Stimulated activated CD8-positive, alpha-beta memory T cell treated with anti-CD3 and anti-CD28 coated beads, Interleukin-15, amount 100 ng/mL, for 48 hours (primary cell): ENCODE measurements around the gene CTNNA2.

Source experiments
- DNase-seq, 2 donors: peaks; one replicate each; pipeline ENCODE4 v3.0.0-alpha.2; 2020; ENCODE audit warnings: low read depth in 2 of 2

The CTNNA2 gene

DNA sequence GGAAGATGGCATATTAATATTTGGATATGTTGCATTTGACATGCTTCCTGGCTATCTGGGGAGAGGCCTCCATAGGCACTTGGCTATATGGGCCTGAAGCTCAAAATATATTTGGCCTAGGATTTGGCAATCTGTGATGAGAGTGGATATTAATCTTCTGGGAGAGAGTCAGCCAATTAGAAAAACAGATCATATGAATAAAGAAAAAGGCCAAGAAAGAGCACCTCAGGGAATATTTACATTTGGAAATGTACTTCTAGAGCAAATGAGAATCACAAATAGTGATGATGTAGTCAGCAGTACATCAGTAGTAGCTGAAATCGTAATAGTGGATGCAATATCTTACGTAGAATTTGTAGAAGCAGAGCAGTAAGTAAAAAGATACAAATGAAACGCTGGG lies 277.0 kb downstream of the CTNNA2 start:
- DNase-seq, result no peak

DNA sequence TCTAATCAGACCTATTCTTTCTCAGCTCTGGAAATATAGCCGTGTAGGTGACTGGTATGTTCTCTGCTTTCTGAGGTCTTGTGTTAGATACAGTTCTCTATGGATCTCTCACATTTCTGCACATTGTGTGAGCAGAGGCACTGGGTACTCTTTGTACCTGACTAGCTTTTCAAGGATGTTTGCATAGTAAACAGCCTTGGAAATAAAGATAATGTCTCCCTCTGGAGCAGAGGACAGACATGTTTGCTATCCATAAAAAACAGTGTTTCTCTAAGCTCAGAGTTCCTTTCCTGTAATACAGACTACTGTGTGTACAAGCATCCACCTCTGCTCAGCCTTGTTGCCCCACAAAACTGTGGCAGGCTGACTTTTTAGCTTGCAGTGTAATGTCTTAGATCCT lies 279.2 kb downstream of the CTNNA2 start:
- DNase-seq, result no peak

DNA sequence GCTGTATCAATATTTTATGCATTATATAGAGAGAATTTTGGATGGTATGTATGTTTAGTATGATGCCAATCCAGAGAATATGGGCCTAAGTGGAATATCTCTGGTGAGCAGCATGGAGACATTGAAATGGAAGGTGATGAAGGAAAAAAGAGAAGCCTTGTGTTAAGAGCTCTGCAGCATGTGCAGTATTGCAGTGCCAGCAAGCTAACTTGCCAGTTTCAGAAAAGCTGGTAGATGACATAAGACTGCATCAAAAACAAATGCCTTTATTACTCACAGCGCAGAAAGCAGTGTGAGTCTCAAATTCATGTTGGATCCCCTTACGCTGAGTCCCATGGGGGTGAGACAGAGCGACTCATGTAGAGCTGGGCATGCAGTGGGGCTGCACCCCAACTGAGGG lies 280.2 kb downstream of the CTNNA2 start:
- no peak for DNase-seq

DNA sequence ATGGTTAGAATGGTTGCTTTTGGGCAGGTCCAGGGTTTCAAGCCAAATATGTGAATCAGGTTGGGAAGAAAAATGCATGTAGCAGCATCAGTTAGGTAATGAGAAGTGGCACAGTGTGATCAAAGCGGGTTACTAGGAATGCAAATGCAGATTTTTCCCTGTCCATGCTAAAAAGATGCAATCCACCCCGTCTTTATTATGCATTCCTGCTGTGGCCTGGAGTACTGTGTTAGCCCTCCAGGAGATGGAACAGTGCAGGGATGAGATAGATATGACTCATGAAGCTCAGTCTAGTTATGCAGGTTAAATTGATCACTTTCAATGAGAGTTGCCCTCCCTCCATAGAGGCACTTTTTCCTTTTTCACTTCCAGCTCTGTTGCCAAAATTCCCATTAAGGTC lies 283.8 kb downstream of the CTNNA2 start:
- DNase-seq, result no peak

DNA sequence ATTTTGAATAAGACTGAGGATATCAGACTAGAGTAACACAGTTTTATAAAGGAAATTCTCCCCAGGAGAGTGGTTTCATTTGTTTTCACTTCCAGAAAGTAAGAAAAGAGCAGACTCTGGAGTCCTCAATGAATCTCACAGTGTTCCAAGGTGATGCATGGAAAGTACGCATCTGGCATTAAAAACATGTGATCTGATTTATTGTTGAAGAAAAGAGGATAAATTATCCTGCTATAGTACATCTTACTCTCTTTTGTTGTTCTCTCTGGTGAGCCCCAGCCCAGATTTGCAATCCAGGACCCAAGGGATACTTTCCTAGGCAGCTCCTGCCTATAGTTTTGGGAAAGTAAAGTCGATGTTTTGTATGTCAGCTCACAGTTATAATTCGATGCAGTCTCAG lies 285.9 kb downstream of the CTNNA2 start:
- no peak for DNase-seq

DNA sequence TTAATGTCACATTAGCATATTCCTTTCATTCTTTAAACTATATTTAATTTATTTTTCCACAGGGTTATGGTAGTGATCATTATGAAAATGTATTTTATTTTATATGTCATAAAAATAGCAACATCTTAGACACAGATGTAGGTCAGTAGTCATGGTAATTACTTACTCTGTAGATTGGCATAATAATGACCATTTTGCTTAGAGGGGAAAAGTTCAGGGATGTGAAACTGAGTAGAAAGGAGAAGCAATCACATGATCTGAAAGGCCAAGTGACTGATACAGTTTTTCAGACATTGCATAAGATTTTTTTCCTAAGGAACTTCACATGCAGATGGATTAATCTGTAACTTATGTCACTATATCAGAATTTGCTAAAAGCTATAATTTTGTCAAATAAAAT lies 286.9 kb downstream of the CTNNA2 start:
- DNase-seq, result no peak

DNA sequence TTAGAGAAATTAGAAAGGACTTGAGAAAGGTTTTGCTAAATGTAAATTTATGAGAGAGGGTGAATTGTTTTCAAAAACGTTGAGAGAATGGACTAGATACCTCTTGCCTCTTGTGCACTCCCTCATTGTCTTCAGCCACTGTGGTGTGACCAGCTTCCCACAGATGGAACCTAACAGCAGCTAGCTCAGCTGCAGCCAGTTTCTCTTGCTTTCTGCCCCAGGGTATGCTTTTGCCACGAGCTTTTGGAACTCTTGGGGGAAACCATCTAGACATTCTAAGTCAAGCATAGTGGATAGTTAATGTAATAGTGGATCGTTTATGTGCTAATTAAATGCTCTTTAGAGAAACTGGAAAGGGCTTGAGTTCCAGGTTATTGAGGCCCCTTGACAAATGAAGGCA lies 288.2 kb downstream of the CTNNA2 start:
- DNase-seq, result no peak

DNA sequence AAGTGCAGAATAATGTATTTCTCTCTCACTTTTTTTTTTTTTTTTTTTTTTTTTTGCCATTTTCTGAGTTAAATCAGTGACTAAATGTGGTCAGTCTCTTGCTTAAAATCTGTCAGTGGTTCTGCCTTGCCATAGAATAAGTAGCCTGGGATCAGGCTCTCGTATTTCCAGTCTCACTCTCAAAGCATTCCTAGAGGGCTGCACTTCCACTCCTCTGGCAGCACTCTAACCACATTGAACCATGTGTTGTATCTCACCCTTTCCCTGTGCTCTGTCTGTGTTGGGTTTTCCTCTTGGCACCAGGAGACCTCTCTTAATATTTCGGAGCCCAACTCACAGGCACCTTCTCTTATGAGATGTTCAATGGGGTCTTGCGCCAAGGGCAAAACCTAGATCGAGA lies 304.4 kb downstream of the CTNNA2 start:
- DNase-seq, result no peak

DNA sequence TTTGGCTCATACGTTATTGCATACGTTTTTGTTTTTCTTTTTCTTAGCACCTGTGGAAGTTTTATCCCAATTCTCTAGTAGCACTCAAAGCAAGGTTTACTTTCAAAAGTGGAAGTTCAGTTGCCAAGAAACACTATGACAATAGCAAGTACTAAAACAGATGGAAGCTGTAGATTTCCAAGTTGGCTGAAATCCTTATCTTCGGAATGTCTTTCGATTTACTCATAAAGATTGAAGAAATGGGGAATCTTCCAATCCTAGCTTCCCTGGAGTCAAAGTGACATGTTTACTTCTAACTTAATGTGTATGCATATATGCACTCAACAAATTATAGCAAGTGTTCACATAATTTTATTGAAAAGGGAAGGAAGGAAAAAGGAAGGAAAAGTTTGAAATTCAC lies 307.4 kb downstream of the CTNNA2 start:
- no peak for DNase-seq

DNA sequence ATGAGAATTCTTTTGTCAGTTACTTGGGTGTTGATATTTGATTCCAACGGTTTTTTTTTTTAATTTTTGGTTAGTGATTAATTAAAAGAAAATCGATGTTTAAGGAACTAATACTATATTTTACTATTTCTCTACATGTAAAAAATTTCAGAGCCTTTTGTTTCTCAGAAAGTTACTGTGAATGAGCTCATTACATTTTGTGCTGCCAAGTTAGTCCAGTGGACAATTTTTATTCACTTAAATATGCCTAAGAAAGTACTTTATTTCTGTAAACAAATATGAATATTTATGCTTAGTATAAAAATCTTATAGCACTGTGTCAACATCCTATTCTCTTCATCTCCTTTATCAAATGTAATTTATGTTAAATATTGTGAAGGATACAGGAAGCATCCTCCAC lies 309.3 kb downstream of the CTNNA2 start:
- no peak for DNase-seq

DNA sequence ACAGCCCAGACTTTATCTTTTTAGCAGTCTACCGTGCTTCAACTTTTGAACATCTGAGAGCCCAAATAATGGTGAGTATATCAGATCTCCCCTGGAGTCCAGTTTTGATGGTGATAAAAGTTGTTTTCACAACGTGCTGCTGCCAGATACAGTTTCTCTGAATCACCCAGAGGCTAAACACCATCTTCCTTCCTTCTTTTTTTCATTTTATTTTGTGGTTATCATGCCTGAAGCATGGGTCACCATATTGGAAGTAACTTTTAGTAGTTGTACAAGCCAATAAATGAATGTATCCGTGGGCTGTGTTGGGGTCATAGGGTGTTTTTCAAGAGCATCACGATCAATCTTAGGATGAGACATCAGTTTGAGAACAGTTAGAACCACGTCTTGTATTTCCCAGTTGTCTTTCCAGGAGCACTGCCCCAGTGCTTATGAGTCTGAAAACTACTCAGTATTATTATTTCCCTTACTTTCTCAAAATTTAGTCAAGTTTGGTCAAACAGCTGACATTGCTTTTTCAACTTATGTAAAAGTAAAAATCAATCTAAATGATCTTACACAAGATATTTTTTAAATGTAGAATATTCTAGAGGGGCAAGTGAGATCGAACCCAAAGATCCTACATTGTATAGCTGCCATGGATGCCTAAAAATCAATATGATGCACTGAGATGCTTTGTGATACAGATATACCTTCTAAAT lies 311.4 kb downstream of the CTNNA2 start:
- DNase-seq, result no peak

DNA sequence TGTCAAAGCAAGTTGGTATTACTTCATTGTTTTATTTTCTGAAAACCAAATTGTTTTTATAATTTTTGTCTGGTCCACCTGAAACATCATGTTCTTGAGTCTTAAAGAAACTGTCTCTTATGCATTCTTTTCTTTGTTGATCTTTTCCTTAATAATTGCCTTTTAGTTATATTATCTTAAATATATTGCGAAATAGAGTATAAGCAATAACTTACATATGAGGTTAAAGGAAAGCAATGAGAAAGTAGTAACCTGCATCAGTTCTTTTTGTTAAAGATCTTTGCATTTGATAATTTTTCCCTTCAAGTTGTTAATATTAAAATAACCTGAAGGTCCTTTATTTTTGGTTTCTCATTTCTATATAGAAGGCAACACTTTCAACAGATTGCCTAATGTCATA lies 315.0 kb downstream of the CTNNA2 start:
- DNase-seq, result no peak

DNA sequence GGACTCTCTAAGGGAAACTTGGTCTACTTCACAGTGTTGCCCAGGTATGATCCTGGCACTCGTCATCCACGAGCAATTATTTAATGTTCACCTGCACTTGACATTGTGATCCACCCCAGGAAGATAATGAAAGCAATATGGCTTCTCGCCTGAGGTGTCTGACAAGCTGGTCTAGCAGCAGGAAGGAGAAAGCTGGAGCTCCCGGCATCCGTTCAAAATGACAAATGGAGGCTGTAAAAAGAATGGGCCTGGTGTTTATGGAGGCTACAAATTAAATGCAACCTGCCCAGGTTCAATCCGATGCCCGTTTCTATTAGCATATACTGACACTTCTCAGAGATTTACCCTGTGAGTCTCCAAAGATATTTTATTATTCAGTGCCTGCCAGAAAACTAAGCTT lies 317.6 kb downstream of the CTNNA2 start:
- no peak for DNase-seq

DNA sequence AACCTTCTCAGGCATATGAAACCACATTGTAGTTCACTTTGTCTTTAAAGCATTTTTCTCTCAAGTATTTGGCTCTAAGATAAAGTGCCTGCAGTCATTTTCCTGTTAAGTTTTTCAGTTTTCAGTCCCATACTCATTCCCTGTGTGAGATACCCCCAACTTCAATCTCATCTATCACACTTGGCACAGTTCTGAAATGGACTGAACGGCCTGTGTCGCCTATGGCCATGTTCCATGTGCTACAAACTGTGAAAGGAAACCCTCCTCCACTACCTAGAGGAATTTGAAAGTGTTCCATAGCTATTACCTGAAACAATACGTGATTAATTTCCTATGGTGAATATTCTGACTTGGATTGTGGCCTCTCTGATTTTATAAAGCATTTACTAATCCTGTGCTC lies 319.1 kb downstream of the CTNNA2 start:
- no peak for DNase-seq

DNA sequence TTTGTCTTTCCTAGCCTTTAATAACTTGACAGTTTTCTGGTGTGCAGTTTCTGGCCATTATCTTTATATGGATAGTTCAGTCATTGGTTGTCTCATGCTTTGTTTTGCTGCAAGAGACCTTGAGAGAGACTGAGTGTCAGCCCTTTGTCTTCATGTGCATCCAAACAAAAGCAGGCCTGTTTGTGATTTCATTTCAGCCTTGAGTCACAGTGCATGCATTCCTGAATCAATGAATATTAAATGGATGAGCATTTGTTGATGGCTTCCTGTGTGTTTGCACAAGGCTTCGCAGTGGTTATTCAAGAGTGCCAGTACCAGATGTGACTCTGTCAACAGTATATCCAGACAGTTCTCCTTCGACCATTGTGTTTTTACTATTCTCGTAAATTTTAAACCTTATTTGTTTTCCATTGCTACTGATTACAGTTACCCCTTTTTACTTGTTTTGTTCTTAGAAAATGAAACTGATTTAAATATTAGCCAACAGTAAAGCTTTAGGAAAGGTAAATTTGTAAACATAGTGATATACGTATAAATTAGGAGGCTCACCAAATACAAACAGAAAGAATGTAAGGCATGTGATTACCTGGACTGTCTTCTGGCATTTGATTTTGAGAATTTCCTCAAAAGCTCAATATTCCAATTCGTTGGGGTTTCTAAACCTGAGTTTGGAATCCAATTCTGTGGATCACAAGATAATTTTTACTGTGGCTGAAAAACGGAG lies 319.8 kb downstream of the CTNNA2 start:
- DNase-seq, result no peak

DNA sequence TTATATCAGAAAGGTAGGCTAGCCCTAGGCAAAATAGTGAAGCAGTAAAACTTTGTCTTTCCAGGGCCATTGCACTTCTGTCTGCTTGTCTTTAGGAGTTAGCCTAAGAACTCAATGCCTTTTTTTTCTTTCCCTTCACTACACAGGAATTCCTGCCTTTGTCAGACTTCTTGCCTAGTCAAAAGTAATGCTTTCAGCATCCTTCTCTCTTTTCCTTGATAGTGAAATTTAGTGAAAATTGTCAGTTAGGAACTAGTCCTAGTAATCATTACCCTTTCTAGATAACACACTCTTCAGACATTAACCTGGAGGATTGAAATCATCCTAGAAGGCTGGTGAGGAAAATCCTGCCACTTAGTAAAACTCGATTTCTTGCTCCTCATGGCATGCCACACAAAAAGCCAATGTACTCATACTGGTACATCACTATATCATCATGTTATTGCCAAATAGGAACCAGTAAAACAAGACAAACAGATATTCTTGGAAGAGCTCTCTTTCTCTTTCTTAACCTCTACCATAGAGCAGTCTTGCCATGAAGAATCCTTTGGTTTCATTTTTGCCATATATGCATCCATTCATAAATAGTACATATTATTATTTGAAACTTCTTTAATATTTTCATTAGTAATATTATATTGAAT lies 320.5 kb downstream of the CTNNA2 start:
- DNase-seq, result no peak

DNA sequence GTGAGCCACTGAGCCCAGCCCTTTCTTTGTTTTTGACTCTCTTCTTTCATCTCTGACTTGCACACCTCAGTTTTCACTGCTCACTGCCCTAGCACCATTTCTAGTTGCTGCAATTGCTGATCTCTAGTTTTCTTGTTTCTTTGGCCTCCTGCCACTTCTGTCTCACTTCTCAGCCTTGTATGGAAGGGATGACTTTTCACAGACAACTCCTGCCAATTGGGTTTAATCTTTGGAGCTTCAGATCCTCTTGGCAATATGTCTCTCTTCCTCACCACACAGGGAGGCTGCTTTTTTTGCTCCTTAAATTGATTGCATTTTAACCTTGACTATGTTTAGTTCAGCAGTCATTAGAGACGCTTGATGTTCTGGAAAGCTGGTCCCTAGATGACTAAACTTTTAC lies 323.1 kb downstream of the CTNNA2 start:
- DNase-seq, result no peak

DNA sequence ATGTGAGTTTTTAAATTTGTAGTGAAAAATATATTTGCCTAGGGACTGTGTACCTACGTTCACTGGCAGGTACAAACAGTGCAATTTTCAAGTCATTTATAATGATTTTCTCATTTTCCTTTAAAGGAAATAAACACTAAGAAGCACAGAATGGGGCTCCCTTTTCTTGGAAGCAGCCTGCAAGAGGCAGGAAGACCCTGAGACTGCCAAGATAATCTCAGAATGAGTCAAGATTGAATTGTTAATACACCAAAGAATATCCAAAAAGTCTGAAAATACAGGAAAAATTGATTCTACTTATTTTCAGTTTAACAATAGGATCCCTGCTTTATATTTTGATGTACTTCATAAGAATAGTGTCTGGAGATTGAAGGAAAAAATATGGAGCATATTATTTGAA lies 331.2 kb downstream of the CTNNA2 start:
- DNase-seq, result no peak

DNA sequence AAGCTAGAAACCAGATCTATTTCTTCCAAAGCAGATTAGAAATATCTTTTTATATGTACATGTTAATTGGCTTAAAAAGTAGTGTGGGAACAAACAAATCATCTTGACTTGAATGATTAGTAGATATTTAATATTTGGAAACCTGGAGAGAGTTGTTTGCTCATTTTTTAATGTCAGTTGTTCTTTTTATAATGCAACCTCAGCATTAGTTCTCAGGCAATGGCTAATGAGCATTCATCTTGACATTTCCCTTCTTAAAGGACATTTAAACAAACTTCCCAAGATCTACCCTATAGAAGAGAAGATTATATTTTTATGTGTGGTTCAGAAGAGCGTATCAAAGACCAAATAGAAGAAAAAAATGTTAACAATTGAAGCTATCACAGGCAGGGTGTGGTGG lies 334.0 kb downstream of the CTNNA2 start:
- DNase-seq, result no peak

DNA sequence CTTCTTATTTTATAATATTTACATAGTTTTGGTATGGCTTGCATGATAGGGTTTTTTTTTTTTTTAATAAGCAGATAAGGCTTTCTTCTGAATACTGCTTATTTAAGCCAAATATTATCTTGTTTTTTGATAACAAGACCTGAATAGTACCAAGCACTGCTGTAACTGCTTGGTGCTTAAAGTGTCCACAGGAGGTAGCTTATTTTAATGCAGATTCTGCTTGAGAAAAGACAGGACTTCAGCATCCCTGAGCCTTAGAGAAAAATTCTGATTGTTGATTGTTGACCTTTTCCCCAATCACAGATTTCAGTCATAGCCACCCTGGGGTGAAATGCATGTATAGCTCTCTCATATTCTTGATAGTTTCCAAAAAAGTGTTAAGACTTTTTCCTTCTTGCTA lies 336.4 kb downstream of the CTNNA2 start:
- no peak for DNase-seq

DNA sequence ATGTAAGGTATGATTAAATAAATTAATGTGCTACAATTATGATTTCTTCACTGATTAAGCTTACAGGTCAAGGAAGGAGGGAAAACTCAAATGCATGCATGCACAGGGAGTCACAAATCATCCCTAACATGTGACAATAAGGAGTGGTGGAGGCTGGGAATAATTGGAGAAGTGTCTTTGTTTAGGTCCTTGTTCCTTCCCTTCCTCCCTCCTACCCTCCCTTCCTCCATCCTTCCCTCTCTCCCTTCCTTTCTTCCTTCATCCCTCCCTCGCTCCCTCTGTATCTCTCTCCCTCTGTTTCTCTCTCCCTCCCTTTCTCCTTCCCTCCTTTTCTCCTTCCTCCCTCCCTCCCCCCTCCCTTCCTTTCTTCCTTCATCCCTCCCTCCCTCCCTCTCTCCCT lies 337.1 kb downstream of the CTNNA2 start:
- no peak for DNase-seq

DNA sequence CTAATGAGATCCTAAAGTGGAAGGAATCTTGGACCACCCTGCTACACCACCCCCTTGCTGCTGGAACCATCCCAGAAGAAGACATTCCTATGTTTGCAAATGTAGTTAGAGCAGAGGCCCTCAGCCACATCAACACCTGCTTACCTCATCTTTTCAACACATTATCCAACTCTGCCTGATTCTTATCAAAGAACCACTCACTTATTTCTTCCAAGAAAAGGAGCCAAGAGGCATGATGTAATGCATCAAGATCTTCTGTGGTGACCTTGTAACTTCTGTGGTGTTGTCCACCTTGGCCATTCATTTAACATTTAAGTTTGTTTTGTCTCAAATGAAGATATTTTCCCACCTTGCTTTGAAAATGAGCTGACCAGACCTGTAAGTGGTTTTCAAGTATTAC lies 338.1 kb downstream of the CTNNA2 start:
- no peak for DNase-seq

DNA sequence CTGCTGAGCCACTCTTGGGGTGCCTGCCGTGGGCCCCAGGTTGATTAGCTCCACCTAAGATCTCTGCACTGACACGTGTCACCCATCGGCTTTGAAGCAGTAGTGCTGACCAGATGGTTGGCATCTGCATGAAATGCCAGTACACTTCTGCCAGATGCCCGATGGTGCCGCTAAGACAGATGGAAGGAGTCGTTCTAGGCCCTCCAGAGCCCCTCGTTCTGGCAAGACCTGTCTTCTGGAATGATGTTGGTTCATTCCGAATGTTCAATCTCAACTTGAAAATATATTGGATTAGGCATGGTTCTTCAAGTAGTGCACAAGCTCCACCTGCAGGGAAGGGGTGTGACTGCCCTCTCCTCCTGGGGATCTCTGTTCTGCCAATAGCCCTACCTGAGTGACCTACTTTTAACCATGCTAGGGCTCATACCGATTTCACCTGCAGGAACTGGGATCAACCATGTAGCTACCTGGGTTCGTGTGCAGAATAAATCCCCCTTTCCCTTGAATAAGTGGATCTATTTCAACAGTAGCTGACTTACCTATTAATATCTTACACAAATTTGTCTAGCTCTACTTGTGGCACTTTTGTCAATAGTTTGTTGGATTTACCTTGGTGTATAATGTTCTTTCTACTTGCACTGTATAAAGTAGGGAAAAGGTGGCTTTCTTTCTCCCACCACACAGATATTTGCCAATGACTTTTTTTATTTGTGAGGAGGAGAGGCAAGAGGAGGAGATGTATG lies 342.6 kb downstream of the CTNNA2 start:
- DNase-seq, result no peak
